Liver (tissue), 9 donors: ENCODE results near the gene AQP9. TPM values are rescaled to one million over a fixed set of nuclear protein-coding genes. Genes with fewer than 3 reads are reported as not detected.

Experiments used
- DNase-seq: peaks from one replicate; pipeline ENCODE4 v3.0.0-alpha.2; 2017; ENCODE audit warnings: low spot score
- H3K27ac ChIP-seq, 2 donors: one replicate each; pipeline ENCODE4 v1.7.0; 2013; ENCODE audit warnings: inconsistent platforms in 2 of 2, low read length in 2 of 2, control low read depth in 1 of 2, low read depth in 1 of 2, mild to moderate bottlenecking in 1 of 2
- H3K27me3 ChIP-seq, 4 donors: one replicate each; pipeline versions ENCODE4 v1.6.1 to v1.7.0; 2013; ENCODE audit warnings: low read length in 3 of 4, inconsistent platforms in 1 of 4, mild to moderate bottlenecking in 1 of 4, moderate library complexity in 1 of 4; ENCODE audit not compliant: control insufficient read depth in 4 of 4, insufficient read depth in 4 of 4
- H3K36me3 ChIP-seq, 4 donors: one replicate each; pipeline versions ENCODE4 v1.6.1 to v1.7.0; 2013; ENCODE audit warnings: low read length in 3 of 4, mild to moderate bottlenecking in 3 of 4, low read depth in 1 of 4, moderate library complexity in 1 of 4; ENCODE audit not compliant: control insufficient read depth in 4 of 4, insufficient read depth in 3 of 4
- H3K4me1 ChIP-seq, 4 donors: one replicate each; pipeline versions ENCODE4 v1.6.1 to v1.7.0; 2013; ENCODE audit warnings: low read length in 3 of 4, mild to moderate bottlenecking in 3 of 4, moderate library complexity in 1 of 4; ENCODE audit not compliant: control insufficient read depth in 4 of 4, insufficient read depth in 4 of 4
- H3K4me3 ChIP-seq, 3 donors: one replicate each; pipeline versions ENCODE4 v1.6.1 to v1.7.0; 2013; ENCODE audit warnings: low read length in 3 of 3, control low read depth in 1 of 3, low read depth in 1 of 3, mild to moderate bottlenecking in 1 of 3
- H3K9ac ChIP-seq, 2 donors: one replicate each; pipeline ENCODE4 v1.7.0; 2013; ENCODE audit warnings: low read length in 2 of 2, mild to moderate bottlenecking in 2 of 2, moderate library complexity in 2 of 2, control low read depth in 1 of 2, low read depth in 1 of 2
- H3K9me3 ChIP-seq, 4 donors: one replicate each; pipeline versions ENCODE4 v1.6.1 to v1.7.0; 2013; ENCODE audit warnings: low read length in 3 of 4; ENCODE audit not compliant: control insufficient read depth in 4 of 4
- EGR1 ChIP-seq, 2 donors: IDR thresholded peaks; 2 replicates each; pipeline ENCODE4 v1.6.1; 2016 to 2018; ENCODE audit warnings: antibody characterized with exemption in 2 of 2, low read depth in 2 of 2
- FOXA1 ChIP-seq: IDR thresholded peaks from 2 replicates; pipeline ENCODE4 v1.6.1; 2016; ENCODE audit warnings: antibody characterized with exemption
- FOXA2 ChIP-seq: IDR thresholded peaks from 2 replicates; pipeline ENCODE4 v1.6.1; 2016; ENCODE audit warnings: antibody characterized with exemption
- GABPA ChIP-seq, 2 donors: IDR thresholded peaks in 1 of 2; conservative IDR thresholded peaks in 1 of 2; 2 replicates each; pipeline ENCODE4 v1.6.1; 2016; ENCODE audit warnings: antibody characterized with exemption in 2 of 2, mild to moderate bottlenecking in 1 of 2, moderate library complexity in 1 of 2
- HNF4A ChIP-seq, 2 donors: conservative IDR thresholded peaks; 2 replicates each; pipeline ENCODE4 v1.6.1; 2016; ENCODE audit warnings: antibody characterized with exemption in 2 of 2, mild to moderate bottlenecking in 2 of 2
- HNF4G ChIP-seq: IDR thresholded peaks from 2 replicates; pipeline ENCODE4 v1.6.1; 2016; ENCODE audit warnings: antibody characterized with exemption
- JUND ChIP-seq, 2 donors: IDR thresholded peaks; 2 replicates each; pipeline ENCODE4 v1.6.1; 2016; ENCODE audit warnings: antibody characterized with exemption in 2 of 2
- NR2F2 ChIP-seq: IDR thresholded peaks from 2 replicates; pipeline ENCODE4 v1.6.1; 2016; ENCODE audit warnings: antibody characterized with exemption
- RAD21 ChIP-seq, 2 donors: IDR thresholded peaks; 2 replicates each; pipeline ENCODE4 v1.6.1; 2016; ENCODE audit warnings: antibody characterized with exemption in 2 of 2, mild to moderate bottlenecking in 2 of 2
- RXRA ChIP-seq, 2 donors: IDR thresholded peaks; 2 replicates each; pipeline ENCODE4 v1.6.1; 2017 to 2018; ENCODE audit warnings: antibody characterized with exemption in 2 of 2, mild to moderate bottlenecking in 1 of 2
- SP1 ChIP-seq: IDR thresholded peaks from 2 replicates; pipeline ENCODE4 v1.6.1; 2018; ENCODE audit warnings: antibody characterized with exemption, mild to moderate bottlenecking
- TAF1 ChIP-seq: conservative IDR thresholded peaks from 2 replicates; pipeline ENCODE4 v1.6.1; 2016; ENCODE audit warnings: antibody characterized with exemption, mild to moderate bottlenecking
- YY1 ChIP-seq: IDR thresholded peaks from 2 replicates; pipeline ENCODE4 v1.6.1; 2016; ENCODE audit warnings: antibody characterized with exemption, mild to moderate bottlenecking
- WGBS: extraction: QIAGEN DNeasy Blood & Tissue Kit; methylation state at CpG from one replicate; pipeline ENCODE4 v1.1.7; 2013; 5-methylcytosine and 5-hydroxymethylcytosine counted together
- polyA plus RNA-seq, 2 donors: library from polyadenylated mRNA; stranded (reverse) in 1 of 2; unstranded in 1 of 2; fragments of 200-250 nt in 1 of 2; fragments of >200 nt in 1 of 2; fragmentation: Nextera tagmentation in 1 of 2; extraction: Ambion mirVana in 1 of 2; gene quantifications; one replicate each; pipeline versions ENCODE4 v1.2.1 to v1.2.3, GENCODE V29; 2013 to 2015
- total RNA-seq, 2 donors: library from RNA; depleted of rRNA; stranded (reverse); fragments of >200 nt; gene quantifications; one replicate each; pipeline ENCODE4 v1.2.3, GENCODE V29; 2014
- TF ChIP-seq, protein P1 (sequence below): IDR thresholded peaks from 2 replicates; pipeline ENCODE4 v1.6.1; 2016; ENCODE audit warnings: antibody characterized with exemption
- TF ChIP-seq, protein P2 (sequence below): IDR thresholded peaks from 2 replicates; pipeline ENCODE4 v1.6.1; 2016; ENCODE audit warnings: antibody characterized with exemption
- TF ChIP-seq, protein P3 (sequence below): IDR thresholded peaks from 2 replicates; pipeline ENCODE4 v1.6.1; 2016; ENCODE audit warnings: antibody characterized with exemption
- TF ChIP-seq, protein P4 (sequence below): fragments of 150-350 bp; IDR thresholded peaks from 2 replicates; pipeline ENCODE4 v1.5.1; 2017; ENCODE audit warnings: improper control_type of control experiment, low read depth, low read length; ENCODE audit not compliant: missing input control
- TF ChIP-seq, protein P5 (sequence below): IDR thresholded peaks from 2 replicates; pipeline ENCODE4 v1.6.1; 2016; ENCODE audit warnings: antibody characterized with exemption, mild to moderate bottlenecking
- donor health status: healthy.
- donor health status: healthy.
- donor health status: healthy.
- donor health status: healthy.
- donor health status: healthy.

AQP9 gene
- total and polyA plus RNA-seq, 4 donors = 1.4 to 111 (median 86.6) TPM

DNA sequence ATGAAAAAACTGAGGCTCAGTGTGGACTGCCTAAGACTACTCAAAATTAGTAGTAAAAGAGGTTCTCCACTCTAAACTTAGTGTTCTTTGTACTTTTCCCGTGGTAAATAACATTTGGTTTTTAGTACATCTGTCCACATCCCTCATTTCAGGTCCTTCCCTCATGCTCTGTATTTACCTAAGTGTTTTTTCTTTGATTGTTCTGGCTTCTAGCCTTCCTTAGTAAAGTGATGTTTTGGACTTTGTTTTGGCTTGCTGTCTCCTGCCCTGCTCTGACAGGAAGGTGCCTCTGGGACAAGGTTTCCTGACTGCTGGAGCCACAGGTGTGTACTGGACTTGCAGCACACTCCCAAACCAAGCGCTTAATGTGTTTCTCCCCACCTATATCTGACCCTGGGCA lies 42.8 kb upstream of the AQP9 start:
- no peaks in the 10 kb centered on the region for H3K27me3 ChIP-seq
- no peaks in the 10 kb centered on the region for H3K9me3 ChIP-seq
- H3K36me3 ChIP-seq = no peaks in the 10 kb centered on the region
- H3K4me1 ChIP-seq = peaks cover 5 to 16% (median 12%) of the 10 kb centered on the region in 4 donors
- WGBS = 26% methylated on average over 2 of the region's 2 CpGs
- peak overlapping the region; percentile 60 to 63 for H3K27ac ChIP-seq
- TF ChIP-seq HNF4G (peak; percentile 81), EGR1 (IDR thresholded peaks at IDR 0.05; ENCODE audit: low read depth in 2 of 2) (peak in 1 of 2 donors; percentile 10), RAD21 (IDR thresholded peaks at IDR 0.05) (peak; percentile 55 to 70), FOXA2 (peak; percentile 98), YY1 (peak; percentile 79), TAF1 (no peak), HNF4A (conservative IDR thresholded peaks at IDR 0.05) (peak; percentile 97 to 98), RXRA (IDR thresholded peaks at IDR 0.05) (peak; percentile 92 to 97), GABPA (IDR thresholded peaks at IDR 0.05 in 1 of 2, conservative IDR thresholded peaks at IDR 0.05 in 1 of 2) (peak; percentile 17 to 54), NR2F2 (no peak), FOXA1 (peak; percentile 98), JUND (IDR thresholded peaks at IDR 0.05) (peak; percentile 83 to 91), SP1 (peak; percentile 93)
- TF ChIP-seq, protein P1, sequence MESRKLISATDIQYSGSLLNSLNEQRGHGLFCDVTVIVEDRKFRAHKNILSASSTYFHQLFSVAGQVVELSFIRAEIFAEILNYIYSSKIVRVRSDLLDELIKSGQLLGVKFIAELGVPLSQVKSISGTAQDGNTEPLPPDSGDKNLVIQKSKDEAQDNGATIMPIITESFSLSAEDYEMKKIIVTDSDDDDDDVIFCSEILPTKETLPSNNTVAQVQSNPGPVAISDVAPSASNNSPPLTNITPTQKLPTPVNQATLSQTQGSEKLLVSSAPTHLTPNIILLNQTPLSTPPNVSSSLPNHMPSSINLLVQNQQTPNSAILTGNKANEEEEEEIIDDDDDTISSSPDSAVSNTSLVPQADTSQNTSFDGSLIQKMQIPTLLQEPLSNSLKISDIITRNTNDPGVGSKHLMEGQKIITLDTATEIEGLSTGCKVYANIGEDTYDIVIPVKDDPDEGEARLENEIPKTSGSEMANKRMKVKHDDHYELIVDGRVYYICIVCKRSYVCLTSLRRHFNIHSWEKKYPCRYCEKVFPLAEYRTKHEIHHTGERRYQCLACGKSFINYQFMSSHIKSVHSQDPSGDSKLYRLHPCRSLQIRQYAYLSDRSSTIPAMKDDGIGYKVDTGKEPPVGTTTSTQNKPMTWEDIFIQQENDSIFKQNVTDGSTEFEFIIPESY = peak; percentile 66
- TF ChIP-seq, protein P2, sequence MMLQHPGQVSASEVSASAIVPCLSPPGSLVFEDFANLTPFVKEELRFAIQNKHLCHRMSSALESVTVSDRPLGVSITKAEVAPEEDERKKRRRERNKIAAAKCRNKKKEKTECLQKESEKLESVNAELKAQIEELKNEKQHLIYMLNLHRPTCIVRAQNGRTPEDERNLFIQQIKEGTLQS = peak; percentile 31
- TF ChIP-seq, protein P3, sequence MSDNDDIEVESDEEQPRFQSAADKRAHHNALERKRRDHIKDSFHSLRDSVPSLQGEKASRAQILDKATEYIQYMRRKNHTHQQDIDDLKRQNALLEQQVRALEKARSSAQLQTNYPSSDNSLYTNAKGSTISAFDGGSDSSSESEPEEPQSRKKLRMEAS = peak; percentile 78
- TF ChIP-seq, protein P4, sequence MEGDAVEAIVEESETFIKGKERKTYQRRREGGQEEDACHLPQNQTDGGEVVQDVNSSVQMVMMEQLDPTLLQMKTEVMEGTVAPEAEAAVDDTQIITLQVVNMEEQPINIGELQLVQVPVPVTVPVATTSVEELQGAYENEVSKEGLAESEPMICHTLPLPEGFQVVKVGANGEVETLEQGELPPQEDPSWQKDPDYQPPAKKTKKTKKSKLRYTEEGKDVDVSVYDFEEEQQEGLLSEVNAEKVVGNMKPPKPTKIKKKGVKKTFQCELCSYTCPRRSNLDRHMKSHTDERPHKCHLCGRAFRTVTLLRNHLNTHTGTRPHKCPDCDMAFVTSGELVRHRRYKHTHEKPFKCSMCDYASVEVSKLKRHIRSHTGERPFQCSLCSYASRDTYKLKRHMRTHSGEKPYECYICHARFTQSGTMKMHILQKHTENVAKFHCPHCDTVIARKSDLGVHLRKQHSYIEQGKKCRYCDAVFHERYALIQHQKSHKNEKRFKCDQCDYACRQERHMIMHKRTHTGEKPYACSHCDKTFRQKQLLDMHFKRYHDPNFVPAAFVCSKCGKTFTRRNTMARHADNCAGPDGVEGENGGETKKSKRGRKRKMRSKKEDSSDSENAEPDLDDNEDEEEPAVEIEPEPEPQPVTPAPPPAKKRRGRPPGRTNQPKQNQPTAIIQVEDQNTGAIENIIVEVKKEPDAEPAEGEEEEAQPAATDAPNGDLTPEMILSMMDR = no peak
- TF ChIP-seq, protein P5, sequence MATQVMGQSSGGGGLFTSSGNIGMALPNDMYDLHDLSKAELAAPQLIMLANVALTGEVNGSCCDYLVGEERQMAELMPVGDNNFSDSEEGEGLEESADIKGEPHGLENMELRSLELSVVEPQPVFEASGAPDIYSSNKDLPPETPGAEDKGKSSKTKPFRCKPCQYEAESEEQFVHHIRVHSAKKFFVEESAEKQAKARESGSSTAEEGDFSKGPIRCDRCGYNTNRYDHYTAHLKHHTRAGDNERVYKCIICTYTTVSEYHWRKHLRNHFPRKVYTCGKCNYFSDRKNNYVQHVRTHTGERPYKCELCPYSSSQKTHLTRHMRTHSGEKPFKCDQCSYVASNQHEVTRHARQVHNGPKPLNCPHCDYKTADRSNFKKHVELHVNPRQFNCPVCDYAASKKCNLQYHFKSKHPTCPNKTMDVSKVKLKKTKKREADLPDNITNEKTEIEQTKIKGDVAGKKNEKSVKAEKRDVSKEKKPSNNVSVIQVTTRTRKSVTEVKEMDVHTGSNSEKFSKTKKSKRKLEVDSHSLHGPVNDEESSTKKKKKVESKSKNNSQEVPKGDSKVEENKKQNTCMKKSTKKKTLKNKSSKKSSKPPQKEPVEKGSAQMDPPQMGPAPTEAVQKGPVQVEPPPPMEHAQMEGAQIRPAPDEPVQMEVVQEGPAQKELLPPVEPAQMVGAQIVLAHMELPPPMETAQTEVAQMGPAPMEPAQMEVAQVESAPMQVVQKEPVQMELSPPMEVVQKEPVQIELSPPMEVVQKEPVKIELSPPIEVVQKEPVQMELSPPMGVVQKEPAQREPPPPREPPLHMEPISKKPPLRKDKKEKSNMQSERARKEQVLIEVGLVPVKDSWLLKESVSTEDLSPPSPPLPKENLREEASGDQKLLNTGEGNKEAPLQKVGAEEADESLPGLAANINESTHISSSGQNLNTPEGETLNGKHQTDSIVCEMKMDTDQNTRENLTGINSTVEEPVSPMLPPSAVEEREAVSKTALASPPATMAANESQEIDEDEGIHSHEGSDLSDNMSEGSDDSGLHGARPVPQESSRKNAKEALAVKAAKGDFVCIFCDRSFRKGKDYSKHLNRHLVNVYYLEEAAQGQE = peak; percentile 66
- peak overlapping the region in 1 of 2 donors; percentile 23 for H3K9ac ChIP-seq
- DNase-seq = no peak
- H3K4me3 ChIP-seq = peak overlapping the region in 1 of 3 donors; percentile 29
